Superior temporal gyrus (tissue), 1 donor: ENCODE data around the gene HPS4.
"Not testable (repeated sequence)": the region's sequence is repeated elsewhere in the genome, so short reads cannot be mapped to it uniquely, and the experiment has no call there.

ENCODE experiments used
- DNase-seq: peaks from one replicate; pipeline ENCODE4 v3.0.0-alpha.2; 2016; ENCODE audit errors: extremely low spot score

Gene HPS4

GRCh38 chr22:26483439-26484359 is at the start of gene HPS4, which contains the start of gene SRRD:
Gene HPS4 (minus strand): TSS chr22:26483783. CDS start chr22:26481762, 2,021 bp downstream.
Gene SRRD (plus strand): TSS chr22:26483877. CDS start chr22:26483891, 14 bp downstream.
- DNase-seq: peak; percentile 87

- no peak for DNase-seq
Observed at GRCh38 chr22:26529345-26529744, 45.8 kb upstream of the HPS4 start.

GRCh38 chr22:26528518-26528917 is 44.9 kb upstream of the HPS4 start:
- not testable (repeated sequence) for DNase-seq

- no peak for DNase-seq
Observed at GRCh38 chr22:26527574-26528465, 44.2 kb upstream of the HPS4 start.

GRCh38 chr22:26527167-26527566 is 43.6 kb upstream of the HPS4 start:
- DNase-seq: no peak

- DNase-seq: peak; percentile 44
Observed at GRCh38 chr22:26525946-26526564, 42.5 kb upstream of the HPS4 start.

GRCh38 chr22:26524870-26525269 is 41.3 kb upstream of the HPS4 start:
- no peak for DNase-seq

- peak; percentile 13 for DNase-seq
Observed at GRCh38 chr22:26522592-26522991, 39.0 kb upstream of the HPS4 start.

GRCh38 chr22:26522012-26522411 is 38.4 kb upstream of the HPS4 start:
- DNase-seq: no peak

- DNase-seq: no peak
Observed at GRCh38 chr22:26517429-26517828, 33.8 kb upstream of the HPS4 start.

GRCh38 chr22:26516503-26516902 is 32.9 kb upstream of the HPS4 start:
- peak; percentile 10 for DNase-seq

- peak; percentile 68 for DNase-seq
Observed at GRCh38 chr22:26515931-26516330, 32.3 kb upstream of the HPS4 start.

GRCh38 chr22:26514419-26515161 is 31.0 kb upstream of the HPS4 start:
- no peak for DNase-seq

GRCh38 chr22:26513838-26514237 is 30.3 kb upstream of the HPS4 start:
- DNase-seq: no peak

GRCh38 chr22:26512149-26512793 is 28.7 kb upstream of the HPS4 start, which contains the start of gene TFIP11:
Gene TFIP11 (minus strand): TSS chr22:26512473. CDS start chr22:26510272, 2,201 bp downstream.
- DNase-seq: peak; percentile 97

- DNase-seq: no peak
Observed at GRCh38 chr22:26508148-26508547, 24.6 kb upstream of the HPS4 start.

GRCh38 chr22:26503758-26504157 is 20.2 kb upstream of the HPS4 start:
- no peak for DNase-seq

GRCh38 chr22:26502688-26503561 is 19.3 kb upstream of the HPS4 start:
- peak; percentile 27 for DNase-seq

GRCh38 chr22:26501996-26502395 is 18.4 kb upstream of the HPS4 start:
- no peak for DNase-seq
